Islet precursor cell (in vitro differentiated cells): ENCODE results near the gene NTM.
"Not testable (repeated sequence)": the region's sequence is repeated elsewhere in the genome, so short reads cannot be mapped to it uniquely, and the experiment has no call there.

Experiments used
- DNase-seq: peaks from one replicate; pipeline ENCODE4 v3.0.0-alpha.2; 2018

NTM gene

GRCh38 chr11:132311703-132312102, 941.3 kb downstream of the NTM start:
- no peak for DNase-seq

- no peak for DNase-seq
Observed at GRCh38 chr11:132312161-132312560, 941.7 kb downstream of the NTM start.

GRCh38 chr11:132312701-132313111, 942.3 kb downstream of the NTM start:
- peak; percentile 79 for DNase-seq

GRCh38 chr11:132314911-132315455, 944.6 kb downstream of the NTM start:
- no peak for DNase-seq

GRCh38 chr11:132315696-132316095, 945.3 kb downstream of the NTM start:
- no peak for DNase-seq

DNA sequence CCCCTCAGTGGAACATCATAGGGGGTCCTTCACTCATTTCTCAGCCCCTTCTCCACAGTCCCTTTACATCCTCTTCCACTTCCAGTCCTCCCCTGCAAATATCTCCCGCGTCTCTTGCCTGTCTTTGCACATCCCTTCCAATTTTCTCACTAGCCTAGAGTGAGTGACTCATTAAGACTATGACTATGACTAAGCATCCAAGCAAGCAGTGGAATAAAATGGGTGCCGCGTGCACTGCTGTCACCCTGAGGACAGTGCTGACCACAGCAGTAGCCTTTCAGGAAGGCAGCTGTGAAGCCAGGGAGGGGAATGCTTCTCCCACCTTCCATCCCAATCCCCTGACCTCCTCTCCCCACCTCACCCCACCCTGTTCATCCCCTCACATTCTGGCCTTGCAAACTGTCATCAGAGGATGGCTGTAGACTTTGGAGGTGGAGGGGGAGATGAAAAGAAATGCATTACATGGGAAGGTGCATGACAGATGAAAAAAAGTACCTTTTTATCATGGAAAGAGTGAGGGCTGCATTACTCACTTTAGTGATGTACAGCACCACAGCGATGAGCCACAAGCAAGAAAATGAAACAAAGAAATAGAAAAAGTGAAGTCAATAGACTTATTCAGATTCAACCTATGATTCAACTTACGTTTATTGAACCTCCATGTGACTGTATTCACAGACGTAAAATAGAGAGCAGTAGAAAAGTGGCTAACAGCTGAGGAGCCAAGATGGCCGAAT, 948.2 kb downstream of the NTM start:
- no peak for DNase-seq

DNA sequence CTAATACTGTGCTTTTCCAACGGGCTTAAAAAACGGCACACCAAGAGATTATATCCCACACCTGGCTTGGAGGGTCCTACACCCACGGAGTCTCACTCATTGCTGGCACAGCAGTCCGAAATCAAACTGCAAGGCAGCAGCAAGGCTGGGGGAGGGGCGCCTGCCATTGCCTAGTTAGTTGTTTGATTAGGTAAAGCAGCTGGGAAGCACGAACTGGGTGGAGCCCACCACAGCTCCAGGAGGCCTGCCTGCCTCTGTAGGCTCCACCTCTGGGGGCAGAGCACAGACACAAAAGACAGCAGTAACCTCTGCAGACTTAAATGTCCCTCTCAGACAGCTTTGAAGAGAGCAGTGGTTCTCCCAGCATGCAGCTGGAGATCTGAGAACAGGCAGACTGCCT, 949.0 kb downstream of the NTM start:
- DNase-seq: not testable (repeated sequence)

GRCh38 chr11:132330515-132330914, 960.1 kb downstream of the NTM start:
- no peak for DNase-seq

GRCh38 chr11:132332521-132332920, 962.1 kb downstream of the NTM start:
- DNase-seq: no peak

GRCh38 chr11:132334769-132335280, 964.4 kb downstream of the NTM start:
- no peak for DNase-seq

GRCh38 chr11:132335311-132335710, 964.9 kb downstream of the NTM start:
- no peak for DNase-seq

GRCh38 chr11:132336781-132337535, 966.5 kb downstream of the NTM start:
- no peak for DNase-seq

GRCh38 chr11:132337819-132338416, 967.5 kb downstream of the NTM start:
- no peak for DNase-seq

- DNase-seq: no peak
Observed at GRCh38 chr11:132342408-132342807, 972.0 kb downstream of the NTM start.

GRCh38 chr11:132343445-132344175, 973.2 kb downstream of the NTM start:
- no peak for DNase-seq

DNA sequence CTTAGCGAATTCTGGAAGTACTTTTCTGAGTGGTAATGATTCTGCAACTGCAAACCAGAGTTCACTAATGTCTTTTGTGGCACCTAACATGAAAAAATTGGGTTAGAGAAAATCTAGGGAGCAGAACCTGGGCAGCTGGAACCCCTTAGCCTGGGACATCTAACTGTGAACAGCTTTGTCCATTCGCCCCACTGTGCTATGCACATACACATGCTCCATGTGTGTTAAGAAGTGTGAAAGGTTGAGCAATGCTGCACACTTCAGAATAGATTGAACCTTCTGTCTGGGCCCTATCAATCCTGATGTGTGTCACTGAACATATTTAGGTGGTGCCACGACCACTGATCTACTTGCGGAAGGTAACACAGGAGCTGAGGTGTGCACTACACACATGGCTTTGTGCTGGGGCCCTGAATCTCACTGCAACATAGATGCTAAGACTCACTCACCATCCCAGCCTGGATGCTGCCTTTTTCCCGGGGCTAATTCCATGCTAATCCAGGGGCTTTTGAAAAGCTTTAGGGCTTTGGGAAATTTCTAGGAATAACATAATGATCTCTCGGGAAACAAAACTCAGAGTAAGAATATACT, 976.2 kb downstream of the NTM start:
- no peak for DNase-seq

DNA sequence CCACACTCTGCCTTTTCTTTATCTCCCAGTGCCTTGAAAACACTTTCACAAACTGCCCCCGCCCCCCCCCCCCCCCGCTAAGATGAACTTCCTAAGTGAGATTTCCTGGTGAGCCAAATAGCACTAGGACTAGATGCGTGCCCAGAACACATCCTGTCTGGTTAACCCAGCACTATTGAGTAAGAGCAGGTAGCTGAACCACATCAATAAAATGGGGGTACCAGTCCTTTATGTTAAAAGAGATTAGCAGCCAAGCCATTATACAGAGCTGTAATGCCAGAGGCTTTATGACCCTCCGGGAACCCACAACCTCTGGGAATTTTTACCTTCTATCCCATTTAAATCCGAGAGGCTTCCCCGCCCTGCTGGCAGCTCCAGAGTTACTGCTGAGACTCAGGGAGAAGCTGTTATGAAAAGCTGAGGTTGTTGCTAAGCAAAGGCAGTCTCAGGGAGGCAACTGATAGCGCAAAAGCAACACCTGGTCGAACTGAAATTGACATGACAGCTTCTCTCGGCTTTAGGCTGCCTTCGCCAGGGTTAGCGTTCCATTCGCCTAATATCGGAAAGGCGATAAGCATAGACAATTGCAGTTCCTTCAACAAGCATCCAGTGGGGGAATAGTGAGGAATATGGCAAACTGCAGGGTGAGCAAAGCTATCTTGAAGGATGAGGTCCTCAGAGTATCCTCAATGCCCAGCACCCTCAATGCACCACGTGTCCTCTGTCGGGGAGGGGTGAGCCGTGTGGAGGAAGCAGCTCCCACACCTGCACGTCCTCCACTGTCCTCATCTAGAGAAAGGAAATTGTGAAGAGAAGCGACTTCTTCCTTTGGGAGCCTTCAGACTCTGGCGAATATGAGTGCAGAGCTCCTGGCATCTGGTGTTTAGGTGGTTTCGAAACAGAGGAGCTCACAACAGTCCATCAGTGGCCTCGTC, 977.0 kb downstream of the NTM start:
- DNase-seq: no peak

- DNase-seq: no peak
Observed at GRCh38 chr11:132349811-132350733, 979.7 kb downstream of the NTM start.

- DNase-seq: no peak
Observed at GRCh38 chr11:132351050-132351449, 980.6 kb downstream of the NTM start.

DNA sequence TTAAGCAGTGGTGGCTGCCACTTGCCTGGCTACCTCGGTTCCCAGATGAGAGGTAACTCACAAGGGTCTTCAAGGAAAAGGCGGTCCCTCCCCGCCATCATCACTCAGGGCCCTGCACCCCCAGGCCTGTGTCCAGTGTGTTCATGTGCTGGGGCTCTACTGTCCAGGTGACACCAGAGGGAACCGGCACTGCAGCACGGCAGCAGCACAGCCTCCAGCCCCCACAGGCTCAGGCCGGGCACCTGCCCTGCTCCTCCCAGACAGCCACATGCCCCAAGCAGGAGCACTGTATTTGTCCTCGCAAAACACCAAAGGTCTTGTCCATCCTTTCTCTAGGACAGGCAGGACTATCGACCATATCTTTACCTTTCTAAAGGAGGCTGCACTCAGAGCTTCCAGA, 982.1 kb downstream of the NTM start:
- DNase-seq: no peak
